ENCODE results near the gene NSG1. TPM values are rescaled to one million over a fixed set of nuclear protein-coding genes. Genes with fewer than 3 reads are reported as not detected.
A peak's percentile ranks its signal among the peaks of the same experiment; 100 is the strongest.

Gene NSG1
- total and polyA plus RNA-seq, 2 of the 4 experiments (the other 2 are of a cell fraction) = 0.72 to 1.6 TPM

DNA sequence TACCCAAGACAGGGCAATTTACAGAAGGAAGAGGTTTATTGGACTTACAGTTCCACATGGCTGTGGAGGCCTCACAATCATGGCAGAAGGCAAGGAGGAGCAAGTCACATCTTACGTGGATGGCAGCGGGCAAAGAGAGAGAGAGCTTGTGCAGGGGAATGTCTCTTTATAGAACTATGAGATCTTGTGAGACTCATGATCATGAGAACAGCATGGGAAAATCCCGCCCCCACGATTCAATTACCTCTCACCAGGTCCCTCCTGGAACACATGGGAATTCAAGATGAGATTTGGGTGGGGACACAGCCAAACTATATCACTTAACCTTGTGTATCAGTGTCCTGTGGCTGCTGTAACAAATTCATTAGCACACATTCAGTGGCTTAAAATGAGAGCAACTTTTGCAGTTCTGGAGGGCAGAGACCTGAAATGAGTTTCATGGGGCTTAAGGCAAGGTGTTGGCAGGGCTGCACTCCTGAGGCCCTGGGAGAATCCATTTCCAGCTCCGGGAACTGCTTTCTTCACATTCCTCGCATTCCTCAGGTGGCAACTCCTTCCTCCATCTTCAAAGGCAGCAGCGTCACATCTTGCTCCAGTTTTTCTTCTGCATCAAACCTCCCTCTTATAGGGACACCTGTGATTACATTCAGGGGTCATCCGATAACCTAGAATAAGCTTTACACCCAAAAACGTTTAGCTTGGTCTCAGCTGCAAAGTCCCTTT is 22.3 kb upstream of the NSG1 start:
- Histone ChIP-seq H3K18ac (ENCODE audit: low read depth, low read length) (no peak overlapping the region), H3K4ac (ENCODE audit: low read depth, low read length) (no peak overlapping the region), H3K9me1 (ENCODE audit: insufficient read depth, low read length) (no peaks in the 10 kb centered on the region), H3K4me1 (ENCODE audit: control insufficient read depth, insufficient read depth, low read length) (no peaks in the 10 kb centered on the region), H3K27ac (ENCODE audit: insufficient read depth, low read length) (no peak overlapping the region), H2BK5ac (ENCODE audit: low read depth, low read length, poor library complexity, severe bottlenecking) (no peak overlapping the region), H3K27me3 (ENCODE audit: control insufficient read depth, insufficient read depth, low read length) (peaks cover 31% of the 10 kb centered on the region), H3K14ac (replicated peaks; ENCODE audit: low read depth, low read length) (no peak overlapping the region), H3K23ac (ENCODE audit: low read depth, low read length) (no peak overlapping the region), H4K5ac (ENCODE audit: low read depth, low read length) (no peak overlapping the region), H3K9me3 (ENCODE audit: control insufficient read depth, insufficient read depth, low read length) (no peaks in the 10 kb centered on the region; the same call in none of the 2 replicates), H3K79me1 (ENCODE audit: low read depth in 1 of 2, low read length in 2 of 2) (no peaks in the 10 kb centered on the region), H4K8ac (ENCODE audit: low read depth in 2 of 2, low read length in 2 of 2) (no peak overlapping the region), H2BK15ac (ENCODE audit: low read depth, low read length) (no peak overlapping the region), H2AFZ (replicated peaks; ENCODE audit: low read length, poor library complexity) (peak overlapping the region; percentile 33), H3K56ac (ENCODE audit: extremely low read depth, insufficient read depth, low read length) (no peak overlapping the region), H3K36me3 (ENCODE audit: control insufficient read depth, insufficient read depth, low read length) (no peaks in the 10 kb centered on the region), H3K4me3 (ENCODE audit: insufficient read depth, low read depth, low read length) (no peak overlapping the region), H2BK20ac (ENCODE audit: low read depth, low read length) (no peak overlapping the region), H2AK5ac (ENCODE audit: low read depth, low read length) (no peak overlapping the region), H3K4me2 (ENCODE audit: low read depth, low read length) (no peak overlapping the region), H3K9ac (ENCODE audit: low read depth, low read length) (no peak overlapping the region), H4K91ac (ENCODE audit: insufficient read depth, low read depth, low read length) (no peak overlapping the region), H4K20me1 (ENCODE audit: insufficient read depth, low read length) (no peaks in the 10 kb centered on the region), H2AK9ac (replicated peaks; ENCODE audit: low read depth, low read length, poor library complexity) (peak overlapping the region; percentile 42), H2BK120ac (ENCODE audit: low read depth, low read length) (no peak overlapping the region)
- ChIA-PET POLR2A (ENCODE audit: unreplicated experiment) (no interaction called here), CTCF (no interaction called here)
- intact Hi-C loops (cut with micrococcal nuclease) (no loop called here), dilution Hi-C loops (cut with HindIII; ENCODE audit: low sequenced_read_pairs, unreplicated experiment) (no loop called here), in situ Hi-C loops (cut with MboI; ENCODE audit: low sequenced_read_pairs) (no loop called here)
- no peak for DNase-seq
- no peak for ATAC-seq (ENCODE audit: low read depth)
- BruUV-seq (replicated peaks) = no TSS peak
- no CpG with 5 or more reads among the region's 9 CpGs for WGBS, 2 experiments (ENCODE audit: extremely low coverage in 2 of 2, insufficient read length in 1 of 2)
- TF ChIP-seq MXI1 (IDR thresholded peaks at IDR 0.05; ENCODE audit: borderline replicate concordance, low read depth, low read length) = no peak
- TF ChIP-seq, protein P1, sequence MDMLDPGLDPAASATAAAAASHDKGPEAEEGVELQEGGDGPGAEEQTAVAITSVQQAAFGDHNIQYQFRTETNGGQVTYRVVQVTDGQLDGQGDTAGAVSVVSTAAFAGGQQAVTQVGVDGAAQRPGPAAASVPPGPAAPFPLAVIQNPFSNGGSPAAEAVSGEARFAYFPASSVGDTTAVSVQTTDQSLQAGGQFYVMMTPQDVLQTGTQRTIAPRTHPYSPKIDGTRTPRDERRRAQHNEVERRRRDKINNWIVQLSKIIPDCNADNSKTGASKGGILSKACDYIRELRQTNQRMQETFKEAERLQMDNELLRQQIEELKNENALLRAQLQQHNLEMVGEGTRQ (IDR thresholded peaks at IDR 0.05; ENCODE audit: low read depth, low read length) = no peak
- TF ChIP-seq, protein P2, sequence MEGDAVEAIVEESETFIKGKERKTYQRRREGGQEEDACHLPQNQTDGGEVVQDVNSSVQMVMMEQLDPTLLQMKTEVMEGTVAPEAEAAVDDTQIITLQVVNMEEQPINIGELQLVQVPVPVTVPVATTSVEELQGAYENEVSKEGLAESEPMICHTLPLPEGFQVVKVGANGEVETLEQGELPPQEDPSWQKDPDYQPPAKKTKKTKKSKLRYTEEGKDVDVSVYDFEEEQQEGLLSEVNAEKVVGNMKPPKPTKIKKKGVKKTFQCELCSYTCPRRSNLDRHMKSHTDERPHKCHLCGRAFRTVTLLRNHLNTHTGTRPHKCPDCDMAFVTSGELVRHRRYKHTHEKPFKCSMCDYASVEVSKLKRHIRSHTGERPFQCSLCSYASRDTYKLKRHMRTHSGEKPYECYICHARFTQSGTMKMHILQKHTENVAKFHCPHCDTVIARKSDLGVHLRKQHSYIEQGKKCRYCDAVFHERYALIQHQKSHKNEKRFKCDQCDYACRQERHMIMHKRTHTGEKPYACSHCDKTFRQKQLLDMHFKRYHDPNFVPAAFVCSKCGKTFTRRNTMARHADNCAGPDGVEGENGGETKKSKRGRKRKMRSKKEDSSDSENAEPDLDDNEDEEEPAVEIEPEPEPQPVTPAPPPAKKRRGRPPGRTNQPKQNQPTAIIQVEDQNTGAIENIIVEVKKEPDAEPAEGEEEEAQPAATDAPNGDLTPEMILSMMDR (conservative IDR thresholded peaks at IDR 0.05; ENCODE audit: low read depth, low read length) = no peak
- TF ChIP-seq ELK1 (IDR thresholded peaks at IDR 0.05; ENCODE audit: borderline replicate concordance, low read depth, low read length) = no peak
- no peak for TF ChIP-seq SMC3 (IDR thresholded peaks at IDR 0.05; ENCODE audit: low read depth, low read length)
- no peak for TF ChIP-seq RCOR1 (IDR thresholded peaks at IDR 0.05; ENCODE audit: insufficient replicate concordance, low read length)
- TF ChIP-seq BHLHE40 (IDR thresholded peaks at IDR 0.05; ENCODE audit: low read depth, low read length) = no peak
- TF ChIP-seq FOS (IDR thresholded peaks at IDR 0.05; ENCODE audit: low read depth, low read length) = no peak
- no peak for TF ChIP-seq CHD1 (IDR thresholded peaks at IDR 0.05; ENCODE audit: low read depth, low read length)
- TF ChIP-seq RFX5 (IDR thresholded peaks at IDR 0.05; ENCODE audit: low read depth, low read length) = no peak
- TF ChIP-seq MAZ (IDR thresholded peaks at IDR 0.05; ENCODE audit: borderline replicate concordance, low read depth, low read length) = no peak
- TF ChIP-seq RAD21 (IDR thresholded peaks at IDR 0.05; ENCODE audit: low read length) = no peak
- TF ChIP-seq NFE2L2 (IDR thresholded peaks at IDR 0.05; ENCODE audit: low read depth, low read length) = no peak
- no peak for TF ChIP-seq MAFK (IDR thresholded peaks at IDR 0.05; ENCODE audit: low read depth, low read length)
